ENCODE measurements around the gene TP63.
"Not testable (repeated sequence)": the region's sequence is repeated elsewhere in the genome, so short reads cannot be mapped to it uniquely, and the experiment has no call there.

Gene TP63

GRCh38 chr3:189727158-189727557, 96.0 kb downstream of the TP63 start:
- no peak for DNase-seq (ENCODE audit: low spot score)

- no peak for DNase-seq (ENCODE audit: low spot score)
Measured at GRCh38 chr3:189727898-189728297, 96.7 kb downstream of the TP63 start.

DNA sequence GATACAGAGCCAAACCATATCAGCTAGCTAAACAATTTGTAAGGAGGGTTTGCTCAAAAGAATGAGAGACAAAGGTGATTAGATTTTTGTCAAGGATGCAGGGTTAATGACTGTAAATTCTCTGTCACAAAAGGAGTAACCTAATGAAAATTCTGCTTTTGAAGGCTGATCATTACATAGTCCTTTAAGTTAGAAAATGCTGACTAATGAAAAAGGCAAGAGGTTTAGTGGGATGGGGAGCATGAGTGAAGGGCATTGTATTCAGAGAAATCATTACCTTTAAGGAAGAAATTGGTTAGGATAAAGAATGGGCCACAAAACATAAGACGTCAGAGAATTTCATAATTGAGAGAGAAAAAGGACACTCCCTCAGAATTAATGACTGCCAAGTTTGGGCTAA, 97.7 kb downstream of the TP63 start:
- no peak for DNase-seq (ENCODE audit: low spot score)

DNA sequence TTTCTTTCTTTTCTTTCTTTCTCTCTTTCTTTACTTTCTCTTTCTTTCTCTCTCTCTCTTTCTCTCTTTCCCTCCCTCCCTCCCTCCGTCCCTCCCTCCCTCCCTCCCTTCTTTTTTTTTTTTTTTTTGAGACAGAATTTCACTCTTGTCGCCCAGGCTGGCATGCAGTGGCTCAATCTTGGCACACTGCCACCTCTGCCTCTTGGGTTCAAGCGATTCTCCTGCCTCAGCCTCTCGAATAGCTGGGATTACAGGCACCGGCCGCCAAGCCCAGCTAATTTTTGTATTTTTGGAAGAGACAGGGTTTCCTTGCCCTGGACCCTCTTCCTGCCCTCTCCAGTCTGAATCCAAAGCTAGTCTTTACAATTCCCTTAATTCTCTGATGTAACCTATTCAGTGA, 102.9 kb downstream of the TP63 start:
- no peak for DNase-seq (ENCODE audit: low spot score)

DNA sequence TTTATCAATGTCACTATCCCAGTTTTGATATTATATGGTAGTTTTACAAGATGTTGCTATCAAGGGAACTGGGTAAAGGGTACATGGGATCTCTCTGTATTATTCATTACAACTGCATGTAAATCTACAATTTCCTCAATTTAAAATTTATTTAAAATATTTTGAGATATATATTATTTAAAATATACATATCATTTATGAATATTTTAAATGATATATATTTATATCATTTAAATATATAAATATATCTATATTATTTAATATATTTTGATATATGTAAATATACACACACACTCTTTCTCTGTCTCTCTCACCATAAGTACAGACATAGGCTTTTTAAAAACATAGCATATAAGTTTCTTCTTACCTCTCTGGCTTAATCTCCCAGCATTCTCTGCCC, 104.7 kb downstream of the TP63 start:
- no peak for DNase-seq (ENCODE audit: low spot score)

DNA sequence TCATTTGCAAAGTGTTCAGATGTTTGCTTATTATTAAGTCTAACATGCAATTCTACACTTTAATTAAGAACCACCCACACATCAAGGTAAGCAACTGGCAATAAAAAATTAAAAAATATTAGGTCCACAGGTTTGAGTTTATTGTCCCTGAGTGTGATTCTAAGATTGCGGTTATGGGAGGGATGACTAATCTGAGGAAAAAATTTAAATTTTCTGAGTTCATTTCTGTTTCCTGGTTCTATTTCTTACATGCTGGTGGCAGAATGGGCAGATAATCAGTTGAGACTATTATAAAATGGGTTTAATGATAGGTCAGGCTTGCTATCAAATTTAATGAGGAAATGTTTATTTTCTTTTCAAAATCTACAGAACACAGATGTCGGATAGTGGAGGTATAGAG, 105.9 kb downstream of the TP63 start:
- no peak for DNase-seq (ENCODE audit: low spot score)

GRCh38 chr3:189737619-189738018, 106.4 kb downstream of the TP63 start:
- no peak for DNase-seq (ENCODE audit: low spot score)

GRCh38 chr3:189739378-189739777, 108.2 kb downstream of the TP63 start:
- no peak for DNase-seq (ENCODE audit: low spot score)

GRCh38 chr3:189740156-189740555, 109.0 kb downstream of the TP63 start:
- no peak for DNase-seq (ENCODE audit: low spot score)

GRCh38 chr3:189744235-189744634, 113.0 kb downstream of the TP63 start:
- no peak for DNase-seq (ENCODE audit: low spot score)

DNA sequence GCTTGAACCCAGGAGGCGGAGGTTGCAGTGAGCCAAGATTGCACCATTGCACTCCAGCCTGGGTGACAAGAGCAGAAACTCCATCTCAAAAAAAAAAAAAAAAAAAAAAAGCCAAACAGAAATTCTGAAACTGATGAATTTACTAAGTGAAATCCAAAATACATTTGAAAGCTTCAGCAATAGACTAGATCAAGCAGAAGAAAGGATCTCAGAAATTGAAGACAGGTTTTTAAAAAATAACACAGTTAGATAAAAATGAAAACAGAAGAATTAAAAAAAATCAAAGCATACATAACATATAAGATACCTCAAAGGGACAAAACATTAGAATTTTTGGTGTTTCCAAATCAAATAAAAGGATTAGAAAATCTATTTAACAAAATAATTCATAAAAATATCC, 114.4 kb downstream of the TP63 start:
- DNase-seq (ENCODE audit: low spot score): no peak

GRCh38 chr3:189748046-189748445, 116.9 kb downstream of the TP63 start:
- DNase-seq (ENCODE audit: low spot score): no peak

- DNase-seq (ENCODE audit: low spot score): not testable (repeated sequence)
Measured at GRCh38 chr3:189750972-189751371, 119.8 kb downstream of the TP63 start.

DNA sequence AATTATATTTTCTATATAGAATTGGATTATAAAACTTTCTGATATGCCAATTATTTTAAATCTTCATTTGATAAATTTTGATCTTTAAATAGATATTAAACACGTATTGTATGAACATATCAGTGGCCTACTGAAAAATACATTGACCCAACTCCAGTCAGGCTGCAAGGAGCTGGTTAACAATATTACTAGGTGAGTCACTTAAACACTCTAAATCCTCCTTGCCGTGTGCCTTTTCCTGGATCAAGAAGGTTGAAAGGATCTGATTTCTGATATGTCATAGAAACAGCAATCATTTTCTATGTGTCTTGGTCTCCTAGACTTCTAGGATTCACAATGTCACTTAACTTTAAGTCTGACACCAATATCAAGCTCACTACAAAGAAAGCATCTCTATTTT, 123.2 kb downstream of the TP63 start:
- no peak for DNase-seq (ENCODE audit: low spot score)

DNA sequence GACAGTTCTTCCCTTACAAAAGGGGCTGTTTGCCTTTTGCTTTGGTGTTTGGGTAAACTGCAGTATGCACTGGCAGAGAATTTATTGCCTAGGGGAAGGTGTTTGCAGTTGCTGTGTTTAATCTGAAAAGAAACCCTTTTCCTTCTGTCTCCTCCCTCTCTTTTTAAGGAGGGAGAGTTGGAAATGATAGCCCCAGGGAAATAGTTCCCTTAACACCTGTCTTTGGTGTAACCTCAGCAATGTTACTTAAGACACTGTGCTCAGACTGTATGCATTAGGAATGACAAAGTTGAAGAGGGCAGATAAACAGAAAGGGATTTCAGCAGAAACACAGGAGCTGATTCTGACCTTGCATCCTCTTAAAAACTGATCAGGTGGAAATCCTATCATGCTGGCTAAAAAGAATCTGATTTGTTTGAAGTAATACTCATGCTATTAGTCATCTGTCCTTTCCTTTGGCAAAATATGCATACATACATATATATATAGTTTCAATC, 125.4 kb downstream of the TP63 start:
- no peak for DNase-seq (ENCODE audit: low spot score)

DNA sequence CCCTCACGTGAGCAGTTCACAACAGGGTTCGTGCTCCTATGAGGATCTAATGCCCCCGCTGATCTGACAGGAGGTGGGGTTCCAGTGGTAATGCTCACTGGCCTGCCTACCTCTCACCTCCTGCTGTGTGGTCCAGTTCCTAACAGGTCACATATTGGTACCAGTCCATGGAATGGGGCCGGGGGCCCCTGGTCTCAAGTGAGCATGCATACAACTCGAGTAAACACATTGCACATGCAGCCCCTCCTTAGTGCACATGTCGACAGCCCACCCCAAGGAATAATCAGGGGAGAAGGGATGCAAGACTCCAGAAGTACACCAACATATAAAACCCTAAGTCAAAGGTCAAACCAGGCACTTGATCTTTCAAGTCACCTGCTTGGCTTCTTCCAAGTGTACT, 127.0 kb downstream of the TP63 start:
- no peak for DNase-seq (ENCODE audit: low spot score)

GRCh38 chr3:189766416-189766815, 135.2 kb downstream of the TP63 start:
- DNase-seq (ENCODE audit: low spot score): peak; percentile 47

DNA sequence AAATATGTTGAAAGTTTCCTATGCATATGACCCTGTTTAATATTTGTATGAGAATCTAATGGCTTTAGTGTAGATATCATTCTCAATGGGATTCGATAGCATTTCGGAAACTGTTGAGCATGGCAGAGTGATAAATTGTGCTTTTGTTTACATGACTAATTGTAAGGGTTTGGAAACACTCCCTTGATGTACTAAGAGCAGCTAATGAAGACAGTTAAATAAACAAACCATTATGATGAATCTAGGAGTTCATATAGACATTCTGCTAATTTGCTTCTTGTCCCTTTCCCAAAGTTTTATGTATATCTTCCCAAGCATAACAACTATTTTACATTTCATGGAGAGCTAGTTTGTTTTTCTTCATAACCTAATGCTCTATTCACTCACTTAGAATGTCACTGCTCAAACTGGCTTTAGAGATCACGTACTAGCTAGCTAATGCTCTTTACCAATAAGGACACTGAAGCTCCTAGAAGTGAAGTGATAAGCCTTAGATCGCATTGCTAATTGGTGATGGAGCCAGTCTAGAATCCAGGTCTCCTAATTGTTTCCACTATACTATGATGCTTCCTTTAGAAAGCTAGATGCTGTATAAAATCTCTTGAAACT, 140.8 kb downstream of the TP63 start:
- no peak for DNase-seq (ENCODE audit: low spot score)

- DNase-seq (ENCODE audit: low spot score): no peak
Measured at GRCh38 chr3:189772584-189772983, 141.4 kb downstream of the TP63 start.

GRCh38 chr3:189773056-189773455, 141.9 kb downstream of the TP63 start:
- DNase-seq (ENCODE audit: low spot score): no peak

DNA sequence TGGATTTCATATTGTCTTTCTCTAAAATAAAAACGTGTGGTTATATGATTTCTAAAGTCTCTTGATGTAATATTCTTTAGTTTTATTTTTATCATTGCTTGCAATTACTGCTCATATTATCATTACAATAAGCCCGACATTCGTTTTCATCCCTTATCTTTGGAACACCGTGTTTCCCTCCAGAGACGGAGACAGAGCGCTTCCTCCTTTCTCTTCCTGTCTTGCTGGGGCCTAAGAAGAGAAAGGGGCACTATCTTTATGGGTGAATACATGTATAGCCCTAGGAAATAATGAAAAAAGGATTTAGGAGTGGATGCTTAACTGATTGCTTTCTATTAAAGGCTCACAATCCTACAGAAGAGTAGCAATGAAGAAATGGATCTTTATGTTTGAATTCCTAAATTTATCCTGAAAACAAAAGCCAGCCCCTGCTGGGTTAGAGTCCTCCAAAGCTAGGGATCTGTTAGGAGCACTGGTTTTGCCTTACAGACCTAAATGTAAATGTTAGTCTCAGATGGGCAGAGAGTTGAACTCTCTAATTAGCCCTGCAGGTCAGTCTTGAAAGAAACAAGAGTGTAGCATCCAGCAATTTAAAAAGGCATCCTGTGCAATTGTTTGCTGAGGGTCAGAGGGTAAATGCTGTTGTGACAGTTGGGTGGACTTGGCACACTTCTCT, 145.1 kb downstream of the TP63 start:
- peak; percentile 30 for DNase-seq (ENCODE audit: low spot score)

GRCh38 chr3:189778340-189778950, 147.3 kb downstream of the TP63 start:
- DNase-seq (ENCODE audit: low spot score): no peak

DNA sequence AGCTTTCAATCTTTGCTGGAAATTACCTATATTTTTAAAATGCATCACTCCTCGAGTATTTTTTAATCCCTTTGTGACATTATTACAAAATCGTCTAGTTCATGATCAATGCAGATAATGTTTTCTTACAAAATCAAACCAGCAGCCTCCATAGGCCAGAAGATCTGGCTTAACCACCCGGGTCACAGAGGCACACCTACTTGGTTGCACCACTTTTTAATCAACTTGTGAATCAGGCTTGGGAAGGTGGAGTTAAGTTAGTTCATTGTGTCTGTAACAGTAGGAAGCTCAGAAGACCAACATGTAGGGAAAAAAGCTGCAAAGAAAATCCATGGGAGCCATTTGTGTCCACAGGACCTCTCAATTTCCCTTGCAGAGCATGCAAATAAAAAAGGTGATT, 148.0 kb downstream of the TP63 start:
- DNase-seq (ENCODE audit: low spot score): no peak
